ENCODE measurements around the gene IL1RL2.

Gene IL1RL2

DNA sequence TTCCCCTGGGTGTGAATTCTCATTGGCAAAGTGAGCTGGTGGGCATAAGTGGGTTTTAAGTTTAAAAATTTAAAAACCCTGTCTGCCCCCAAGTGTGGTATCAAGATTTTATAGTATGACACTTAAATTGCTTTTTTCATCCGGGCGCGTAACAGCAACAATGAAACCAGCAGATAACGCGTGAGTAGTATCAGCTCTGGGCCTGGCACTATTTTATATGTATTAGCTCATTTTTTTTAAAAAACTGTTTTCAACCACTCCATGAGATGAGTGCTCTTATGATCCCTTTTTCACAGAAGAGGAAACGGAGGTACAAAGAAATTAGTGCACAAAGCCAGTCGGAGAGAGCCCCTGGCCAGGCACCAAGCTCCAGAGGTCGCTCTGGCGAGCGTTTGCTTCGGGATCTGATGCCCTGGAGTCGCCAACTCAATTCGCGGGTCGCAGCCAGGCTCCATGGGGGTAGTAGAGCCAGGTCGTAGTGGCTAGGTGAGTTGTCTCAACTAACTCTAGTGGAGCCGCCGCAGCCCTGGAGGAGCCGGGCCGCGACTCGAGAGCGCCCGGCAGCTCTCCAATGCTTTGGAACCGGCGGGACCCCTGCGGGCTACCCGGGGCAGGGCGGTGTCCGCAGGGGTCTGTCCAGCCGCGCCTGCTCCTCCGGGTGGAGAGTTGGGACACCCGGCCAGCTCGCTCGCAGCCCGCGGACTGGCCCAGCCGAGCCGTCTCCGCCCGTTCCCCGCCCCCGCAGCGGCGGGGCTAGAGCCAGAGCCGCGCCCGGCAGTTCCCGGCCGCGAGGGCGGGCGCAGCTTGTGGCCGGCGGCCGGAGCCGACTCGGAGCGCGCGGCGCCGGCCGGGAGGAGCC lies 44.6 kb upstream of the IL1RL2 start, which contains the start of gene IL1R1:
Gene IL1R1 (plus strand): TSS at position 777 of the 859 bp plus-strand sequence. CDS start 14,979 bp downstream, outside the sequence.
- DNase-seq (ENCODE audit: low read depth, low spot score): no peak
- H3K4me1 ChIP-seq (ENCODE audit: insufficient read depth, insufficient read length): no peaks in the 10 kb centered on the region
- H3K27me3 ChIP-seq (ENCODE audit: insufficient read depth, insufficient read length): peaks cover 35% of the 10 kb centered on the region
- peaks cover 38% of the 10 kb centered on the region for H3K9me3 ChIP-seq (ENCODE audit: insufficient read depth, low read length)
- no peaks in the 10 kb centered on the region for H3K36me3 ChIP-seq (ENCODE audit: insufficient read depth, insufficient read length, low read length)
- TF ChIP-seq ZNF274 (IDR thresholded peaks at IDR 0.05; ENCODE audit: low read depth, low read length) (no peak), YY1 (IDR thresholded peaks at IDR 0.05; ENCODE audit: insufficient read depth, insufficient read length) (no peak), SUZ12 (IDR thresholded peaks at IDR 0.05; ENCODE audit: extremely low read depth, insufficient read depth, insufficient read length) (no peak)
- H3K9ac ChIP-seq (ENCODE audit: insufficient read length, low read depth): peak within 1 kb of the TSS; percentile 81
- H3K4me3 ChIP-seq (ENCODE audit: insufficient read length, low read depth): peak within 1 kb of the TSS; percentile 35

- no peaks in the 10 kb centered on the region for H3K36me3 ChIP-seq (ENCODE audit: insufficient read depth, insufficient read length, low read length)
- H3K9me3 ChIP-seq (ENCODE audit: insufficient read depth, low read length): peaks cover 39% of the 10 kb centered on the region
- TF ChIP-seq YY1 (IDR thresholded peaks at IDR 0.05; ENCODE audit: insufficient read depth, insufficient read length): no peak
- TF ChIP-seq SUZ12 (IDR thresholded peaks at IDR 0.05; ENCODE audit: extremely low read depth, insufficient read depth, insufficient read length): no peak
- no peak for TF ChIP-seq ZNF274 (IDR thresholded peaks at IDR 0.05; ENCODE audit: low read depth, low read length)
- H3K27me3 ChIP-seq (ENCODE audit: insufficient read depth, insufficient read length): peaks cover 35% of the 10 kb centered on the region
- no peaks in the 10 kb centered on the region for H3K4me1 ChIP-seq (ENCODE audit: insufficient read depth, insufficient read length)
- H3K4me3 ChIP-seq (ENCODE audit: insufficient read length, low read depth): peak overlapping the region; percentile 35
- peak overlapping the region; percentile 81 for H3K9ac ChIP-seq (ENCODE audit: insufficient read length, low read depth)
- DNase-seq (ENCODE audit: low read depth, low spot score): no peak
Measured at GRCh38 chr2:102142829-102143449, 43.9 kb upstream of the IL1RL2 start.

DNA sequence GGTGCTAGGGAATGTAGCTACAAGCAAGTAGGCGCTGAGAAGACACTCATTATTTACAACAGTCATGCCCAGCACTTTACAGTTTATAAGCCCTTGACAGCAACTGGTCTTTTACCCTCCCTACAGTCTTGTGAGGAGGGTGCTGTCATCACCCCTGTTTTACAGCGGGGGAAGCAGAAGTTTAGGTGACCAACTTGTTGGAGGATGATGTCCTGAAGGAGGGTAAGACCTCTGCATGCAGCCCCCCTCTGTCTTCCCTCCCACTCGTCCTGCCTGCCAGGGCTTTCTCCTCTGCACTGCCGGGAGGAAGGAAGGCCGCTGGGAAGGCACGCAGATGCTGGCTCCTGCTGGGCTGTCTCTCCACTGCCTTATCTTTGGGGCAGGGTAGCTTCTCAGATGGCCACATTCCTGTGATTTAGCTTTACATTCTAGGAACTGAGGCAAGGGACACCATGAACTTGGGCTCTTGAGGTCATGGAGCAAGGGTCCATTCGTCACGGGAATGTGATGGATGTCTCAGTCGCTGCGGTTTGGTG lies 43.3 kb upstream of the IL1RL2 start:
- Histone ChIP-seq H3K4me1 (ENCODE audit: insufficient read depth, insufficient read length) (no peaks in the 10 kb centered on the region), H3K4me3 (ENCODE audit: insufficient read length, low read depth) (no peak overlapping the region)

GRCh38 chr2:102144128-102144527 lies 42.7 kb upstream of the IL1RL2 start:
- H3K4me3 ChIP-seq (ENCODE audit: insufficient read length, low read depth): no peak overlapping the region
- H3K9me3 ChIP-seq (ENCODE audit: insufficient read depth, low read length): peaks cover 39% of the 10 kb centered on the region
- no peaks in the 10 kb centered on the region for H3K4me1 ChIP-seq (ENCODE audit: insufficient read depth, insufficient read length)
- no peak for DNase-seq (ENCODE audit: low read depth, low spot score)
- no peak overlapping the region for H3K9ac ChIP-seq (ENCODE audit: insufficient read length, low read depth)
- no peaks in the 10 kb centered on the region for H3K36me3 ChIP-seq (ENCODE audit: insufficient read depth, insufficient read length, low read length)
- peaks cover 35% of the 10 kb centered on the region for H3K27me3 ChIP-seq (ENCODE audit: insufficient read depth, insufficient read length)
- TF ChIP-seq ZNF274 (IDR thresholded peaks at IDR 0.05; ENCODE audit: low read depth, low read length) (no peak), SUZ12 (IDR thresholded peaks at IDR 0.05; ENCODE audit: extremely low read depth, insufficient read depth, insufficient read length) (no peak), YY1 (IDR thresholded peaks at IDR 0.05; ENCODE audit: insufficient read depth, insufficient read length) (no peak)

More for the DNA sequence above, 43.3 kb upstream of the IL1RL2 start:
- TF ChIP-seq SUZ12 (IDR thresholded peaks at IDR 0.05; ENCODE audit: extremely low read depth, insufficient read depth, insufficient read length): no peak
- TF ChIP-seq YY1 (IDR thresholded peaks at IDR 0.05; ENCODE audit: insufficient read depth, insufficient read length): no peak
- no peak for TF ChIP-seq ZNF274 (IDR thresholded peaks at IDR 0.05; ENCODE audit: low read depth, low read length)
- Histone ChIP-seq H3K36me3 (ENCODE audit: insufficient read depth, insufficient read length, low read length) (no peaks in the 10 kb centered on the region), H3K9ac (ENCODE audit: insufficient read length, low read depth) (no peak overlapping the region), H3K9me3 (ENCODE audit: insufficient read depth, low read length) (peaks cover 39% of the 10 kb centered on the region), H3K27me3 (ENCODE audit: insufficient read depth, insufficient read length) (peaks cover 35% of the 10 kb centered on the region)
- no peak for DNase-seq (ENCODE audit: low read depth, low spot score)

- peaks cover 39% of the 10 kb centered on the region for H3K9me3 ChIP-seq (ENCODE audit: insufficient read depth, low read length)
- H3K4me1 ChIP-seq (ENCODE audit: insufficient read depth, insufficient read length): no peaks in the 10 kb centered on the region
- no peaks in the 10 kb centered on the region for H3K36me3 ChIP-seq (ENCODE audit: insufficient read depth, insufficient read length, low read length)
Measured at GRCh38 chr2:102145107-102145506, 41.7 kb upstream of the IL1RL2 start.

GRCh38 chr2:102145934-102146333 lies 40.9 kb upstream of the IL1RL2 start:
- Histone ChIP-seq H3K36me3 (ENCODE audit: insufficient read depth, insufficient read length, low read length) (no peaks in the 10 kb centered on the region), H3K4me1 (ENCODE audit: insufficient read depth, insufficient read length) (no peaks in the 10 kb centered on the region), H3K4me3 (ENCODE audit: insufficient read length, low read depth) (no peak overlapping the region), H3K9me3 (ENCODE audit: insufficient read depth, low read length) (peaks cover 39% of the 10 kb centered on the region), H3K27me3 (ENCODE audit: insufficient read depth, insufficient read length) (peaks cover 29% of the 10 kb centered on the region), H3K9ac (ENCODE audit: insufficient read length, low read depth) (no peak overlapping the region)
- no peak for DNase-seq (ENCODE audit: low read depth, low spot score)
- TF ChIP-seq ZNF274 (IDR thresholded peaks at IDR 0.05; ENCODE audit: low read depth, low read length) (peak; percentile 79), YY1 (IDR thresholded peaks at IDR 0.05; ENCODE audit: insufficient read depth, insufficient read length) (no peak), SUZ12 (IDR thresholded peaks at IDR 0.05; ENCODE audit: extremely low read depth, insufficient read depth, insufficient read length) (no peak)

More at GRCh38 chr2:102145107-102145506, 41.7 kb upstream of the IL1RL2 start:
- no peak overlapping the region for H3K9ac ChIP-seq (ENCODE audit: insufficient read length, low read depth)
- H3K27me3 ChIP-seq (ENCODE audit: insufficient read depth, insufficient read length): peaks cover 35% of the 10 kb centered on the region
- TF ChIP-seq ZNF274 (IDR thresholded peaks at IDR 0.05; ENCODE audit: low read depth, low read length): no peak
- no peak for TF ChIP-seq YY1 (IDR thresholded peaks at IDR 0.05; ENCODE audit: insufficient read depth, insufficient read length)
- no peak for TF ChIP-seq SUZ12 (IDR thresholded peaks at IDR 0.05; ENCODE audit: extremely low read depth, insufficient read depth, insufficient read length)
- H3K4me3 ChIP-seq (ENCODE audit: insufficient read length, low read depth): no peak overlapping the region
- no peak for DNase-seq (ENCODE audit: low read depth, low spot score)

DNA sequence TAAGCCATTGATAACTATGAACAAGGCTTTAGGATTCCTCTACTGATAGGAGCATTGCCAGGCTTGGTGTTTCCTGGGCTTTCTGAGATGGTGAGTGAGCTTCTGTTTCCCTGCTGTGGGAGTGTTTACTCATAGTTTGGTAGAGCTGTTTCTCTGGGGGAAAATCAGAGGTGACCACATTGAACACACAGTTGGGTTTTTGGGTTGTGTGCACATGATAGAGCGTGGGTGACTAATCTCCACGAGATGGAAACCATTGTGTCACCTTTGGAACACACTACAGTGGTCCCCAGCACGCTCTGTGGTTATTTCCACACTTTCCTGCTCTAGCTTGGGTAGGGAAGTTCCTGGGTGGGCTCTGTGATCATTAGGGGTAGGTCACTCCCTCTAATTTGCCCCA lies 38.9 kb upstream of the IL1RL2 start:
- Histone ChIP-seq H3K9me3 (ENCODE audit: insufficient read depth, low read length) (peaks cover 39% of the 10 kb centered on the region), H3K4me3 (ENCODE audit: insufficient read length, low read depth) (no peak overlapping the region), H3K27me3 (ENCODE audit: insufficient read depth, insufficient read length) (peaks cover 11% of the 10 kb centered on the region), H3K36me3 (ENCODE audit: insufficient read depth, insufficient read length, low read length) (no peaks in the 10 kb centered on the region), H3K4me1 (ENCODE audit: insufficient read depth, insufficient read length) (no peaks in the 10 kb centered on the region), H3K9ac (ENCODE audit: insufficient read length, low read depth) (no peak overlapping the region)
- no peak for DNase-seq (ENCODE audit: low read depth, low spot score)
- TF ChIP-seq YY1 (IDR thresholded peaks at IDR 0.05; ENCODE audit: insufficient read depth, insufficient read length) (no peak), ZNF274 (IDR thresholded peaks at IDR 0.05; ENCODE audit: low read depth, low read length) (no peak), SUZ12 (IDR thresholded peaks at IDR 0.05; ENCODE audit: extremely low read depth, insufficient read depth, insufficient read length) (no peak)
